ENCODE data around the gene ZNF778. TPM values are rescaled to one million over a fixed set of nuclear protein-coding genes. Genes with fewer than 3 reads are reported as not detected.
"Not testable (repeated sequence)": the region's sequence is repeated elsewhere in the genome, so short reads cannot be mapped to it uniquely, and the experiment has no call there.

Gene ZNF778
- total and polyA plus RNA-seq, 12 donors: 1.9 to 20.5 (median 8.4) TPM

- H3K4me3 ChIP-seq: no peak overlapping the region
- H3K27ac ChIP-seq: no peak overlapping the region
- no peaks in the 10 kb centered on the region for H3K9me3 ChIP-seq (replicated peaks in 1 of 3)
- H3K4me1 ChIP-seq (replicated peaks in 1 of 2): peaks cover 11 to 12% of the 10 kb centered on the region in 2 donors
- intact Hi-C loops (cut with DNase I): loop anchor here in 1 of 2 donors (5.0 to 10.0 kb wide), 2 partner anchors 48 to 260 kb away; partner anchors contain the start of gene SPG7
- no peak for TF ChIP-seq POLR2A (IDR thresholded peaks at IDR 0.05)
- no peak for TF ChIP-seq CTCF (IDR thresholded peaks at IDR 0.05)
- 62 to 68% (median 66%) methylated on average over 9 to 12 of the region's 12 CpGs for whole genome bisulfite sequencing, 4 donors
- no peaks in the 10 kb centered on the region for H3K36me3 ChIP-seq (replicated peaks in 1 of 2)
- DNase-seq: no peak
- H3K27me3 ChIP-seq: no peaks in the 10 kb centered on the region
These were observed 27.3 kb downstream of the ZNF778 start for GRCh38 chr16:89244754-89245153.

DNA sequence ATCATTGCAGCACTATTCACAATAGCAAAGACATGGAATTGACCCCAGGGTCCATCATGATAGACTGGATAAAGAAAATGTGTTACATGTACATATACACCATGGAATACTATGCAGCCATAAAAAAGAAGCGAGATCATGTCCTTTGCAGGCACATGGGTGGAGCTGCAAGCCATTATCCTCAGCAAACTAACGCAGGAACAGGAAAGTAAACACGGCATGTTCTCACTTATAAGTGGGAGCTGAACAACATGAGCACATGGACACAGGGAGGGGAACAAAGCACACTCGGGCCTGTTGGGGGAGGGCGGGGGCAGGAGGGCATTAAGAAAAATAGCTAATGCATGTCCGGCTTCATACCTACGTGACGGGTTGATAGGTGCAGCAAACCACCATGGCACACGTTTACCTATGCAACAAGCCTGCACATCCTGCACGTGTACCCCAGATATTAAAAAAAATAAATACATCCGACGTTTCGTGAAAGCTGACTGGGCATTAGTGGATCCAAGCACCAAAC is 28.9 kb downstream of the ZNF778 start:
- DNase-seq: no peak
- intact Hi-C loops (cut with DNase I): loop anchor here in 1 of 2 donors (10.0 kb wide), 1 partner anchor 258 kb away; the partner anchor contains the start of gene SPG7
- Histone ChIP-seq H3K36me3 (replicated peaks in 1 of 2) (no peaks in the 10 kb centered on the region), H3K27me3 (no peaks in the 10 kb centered on the region), H3K27ac (peak overlapping the region in 2 of 5 donors; percentile 47 to 82), H3K9me3 (replicated peaks in 1 of 3) (peaks cover 0 to 3% (median 0%) of the 10 kb centered on the region in 3 donors), H3K4me3 (peak overlapping the region in 1 of 4 donors; percentile 82), H3K4me1 (replicated peaks in 1 of 2) (peaks cover 11 to 12% of the 10 kb centered on the region in 2 donors)
- TF ChIP-seq CTCF (IDR thresholded peaks at IDR 0.05): no peak
- no peak for TF ChIP-seq POLR2A (IDR thresholded peaks at IDR 0.05)
- WGBS, 4 donors: 56 to 65% (median 57%) methylated on average over 13 of the region's 13 CpGs

- peak overlapping the region in 2 of 5 donors; percentile 47 to 82 for H3K27ac ChIP-seq
- intact Hi-C loops (cut with DNase I): loop anchor here in 1 of 2 donors (10.0 kb wide), 1 partner anchor 258 kb away; the partner anchor contains the start of gene SPG7
These were observed 29.6 kb downstream of the ZNF778 start for GRCh38 chr16:89246903-89247733.

DNA sequence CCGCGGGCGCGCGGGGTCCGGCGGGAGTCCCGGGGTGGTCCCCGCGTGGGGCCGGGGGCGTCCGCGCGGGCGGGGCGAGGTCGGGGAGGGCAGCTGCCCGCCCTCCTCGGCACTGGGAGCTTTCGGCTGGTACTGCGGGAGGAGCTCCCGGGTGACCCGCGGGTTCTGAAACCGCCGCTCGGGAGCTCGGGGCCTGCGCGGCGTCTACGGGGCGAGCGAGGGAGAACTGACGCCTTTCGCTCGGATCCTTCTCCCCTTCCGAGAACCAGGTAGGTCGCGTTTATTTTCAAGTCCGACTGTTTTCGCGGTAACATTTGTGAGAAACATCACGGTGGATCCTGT is 30.2 kb downstream of the ZNF778 start:
- intact Hi-C loops (cut with DNase I): loop anchor here in 1 of 2 donors (10.0 kb wide), 1 partner anchor 257 kb away; the partner anchor contains the start of gene SPG7
- not testable (repeated sequence) for H3K4me1 ChIP-seq (replicated peaks in 1 of 2); DNase-seq; H3K9me3 ChIP-seq (replicated peaks in 1 of 3); H3K36me3 ChIP-seq (replicated peaks in 1 of 2); H3K27me3 ChIP-seq
- Histone ChIP-seq H3K4me3 (peak overlapping the region in 2 of 4 donors; percentile 9 to 82), H3K27ac (peak overlapping the region in 1 of 5 donors; percentile 82)
- WGBS, 4 donors: 1 to 3% (median 1%) methylated on average over 40 to 45 of the region's 45 CpGs; no CpG with 5 or more reads in 1 of the 4 donors

More at GRCh38 chr16:89246903-89247733, 29.6 kb downstream of the ZNF778 start:
- no peaks in the 10 kb centered on the region for H3K27me3 ChIP-seq
- H3K9me3 ChIP-seq (replicated peaks in 1 of 3): peaks cover 0 to 3% (median 0%) of the 10 kb centered on the region in 3 donors
- H3K4me1 ChIP-seq (replicated peaks in 1 of 2): peaks cover 7 to 8% of the 10 kb centered on the region in 2 donors
- peak; percentile 86 to 96 (median 93) for DNase-seq
- TF ChIP-seq CTCF (IDR thresholded peaks at IDR 0.05) (no peak), POLR2A (IDR thresholded peaks at IDR 0.05) (no peak)
- H3K36me3 ChIP-seq (replicated peaks in 1 of 2): no peaks in the 10 kb centered on the region
- WGBS, 4 donors: 0 to 42% (median 2%) methylated on average over 6 to 78 of the region's 78 CpGs
- H3K4me3 ChIP-seq: peak overlapping the region in 2 of 4 donors; percentile 34 to 82
